ENCODE measurements around the gene ABCB4.

DNA sequence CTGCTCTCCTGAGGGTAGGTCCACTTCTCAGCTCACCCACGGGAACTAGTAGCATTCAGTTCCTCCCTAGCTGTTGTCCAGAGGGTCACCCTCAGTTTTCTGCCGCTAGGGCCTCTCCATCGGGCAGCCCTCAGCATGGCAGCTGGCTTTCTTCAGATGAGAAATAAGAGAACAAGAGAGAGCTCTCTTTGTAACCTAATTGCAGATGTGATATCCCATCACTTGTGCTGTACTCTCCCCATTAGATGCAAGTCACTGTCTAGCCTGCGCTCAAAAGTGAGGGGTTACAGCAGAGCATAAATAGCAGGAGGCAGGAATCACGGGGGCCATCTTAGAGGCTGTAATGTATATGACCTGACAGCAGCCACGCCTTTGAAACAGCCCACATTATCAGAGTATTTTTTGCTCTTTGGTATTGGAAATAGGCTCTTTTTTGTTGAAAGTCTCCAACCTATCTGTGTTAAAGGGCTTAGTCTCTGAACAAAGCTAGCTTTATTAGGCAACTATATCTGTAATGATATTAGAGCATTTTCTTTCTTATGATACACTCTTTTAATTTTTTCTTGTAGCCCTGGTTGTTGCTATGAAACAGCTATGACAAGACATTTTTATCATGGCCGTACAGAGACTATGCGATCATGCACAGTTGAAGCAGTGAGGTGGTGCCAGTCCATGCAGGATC is 84.3 kb downstream of the ABCB4 start:
- TF ChIP-seq CTCF (IDR thresholded peaks at IDR 0.05; ENCODE audit: insufficient read depth, low read depth, low read length) = no peak
- TF ChIP-seq EZH2 (IDR thresholded peaks at IDR 0.05; ENCODE audit: insufficient read depth, low read length) = no peak
